Activated naive CD4-positive, alpha-beta T cell (primary cell): ENCODE results near the gene C10orf120.

Experiments
- DNase-seq, 4 experiments: peaks; one replicate each; lab custom pipeline; 2025; lab: John Stamatoyannopoulos, UW

The C10orf120 gene

GRCh38 chr10:122703483-122704448 lies 4.1 kb upstream of the C10orf120 start:
- DNase-seq: peak in 2 of 4 experiments; percentile 17 to 22

- DNase-seq: no peak
Measured at GRCh38 chr10:122702275-122702674, 2.6 kb upstream of the C10orf120 start.

GRCh38 chr10:122701652-122702051 lies 2.0 kb upstream of the C10orf120 start:
- no peak for DNase-seq

GRCh38 chr10:122696687-122697086 lies 3.0 kb downstream of the C10orf120 start:
- no peak for DNase-seq

GRCh38 chr10:122692744-122693143 lies 6.9 kb downstream of the C10orf120 start:
- DNase-seq: no peak

- no peak for DNase-seq
Measured at GRCh38 chr10:122689146-122689820, 10.4 kb downstream of the C10orf120 start.

GRCh38 chr10:122688293-122688989 lies 11.2 kb downstream of the C10orf120 start:
- no peak for DNase-seq

GRCh38 chr10:122682522-122682921 lies 17.1 kb downstream of the C10orf120 start:
- DNase-seq: no peak

GRCh38 chr10:122678266-122678665 lies 21.4 kb downstream of the C10orf120 start:
- no peak for DNase-seq

- DNase-seq: no peak
Measured at GRCh38 chr10:122675278-122675677, 24.4 kb downstream of the C10orf120 start.

GRCh38 chr10:122674781-122675180 lies 24.9 kb downstream of the C10orf120 start:
- no peak for DNase-seq

- no peak for DNase-seq
Measured at GRCh38 chr10:122673731-122674130, 25.9 kb downstream of the C10orf120 start.

- DNase-seq: no peak
Measured at GRCh38 chr10:122673269-122673668, 26.4 kb downstream of the C10orf120 start.

GRCh38 chr10:122672655-122673054 lies 27.0 kb downstream of the C10orf120 start:
- no peak for DNase-seq

- no peak for DNase-seq
Measured at GRCh38 chr10:122671355-122671754, 28.3 kb downstream of the C10orf120 start.

GRCh38 chr10:122669842-122670241 lies 29.8 kb downstream of the C10orf120 start:
- no peak for DNase-seq

- DNase-seq: no peak
Measured at GRCh38 chr10:122669045-122669444, 30.6 kb downstream of the C10orf120 start.

GRCh38 chr10:122665946-122666345 lies 33.7 kb downstream of the C10orf120 start:
- DNase-seq: no peak

GRCh38 chr10:122665329-122665860 lies 34.3 kb downstream of the C10orf120 start:
- no peak for DNase-seq

GRCh38 chr10:122664501-122664900 lies 35.1 kb downstream of the C10orf120 start:
- DNase-seq: no peak

GRCh38 chr10:122663516-122664130 lies 36.0 kb downstream of the C10orf120 start:
- DNase-seq: no peak

- no peak for DNase-seq
Measured at GRCh38 chr10:122662231-122662630, 37.4 kb downstream of the C10orf120 start.
